NCI-H460 (cell line): ENCODE results near the gene CHAT. TPM values are rescaled to one million over a fixed set of nuclear protein-coding genes. Genes with fewer than 3 reads are reported as not detected.

Experiments
- DNase-seq: peaks from one replicate; pipeline ENCODE4 v3.0.0-alpha.2; 2016; ENCODE audit warnings: low read depth; ENCODE audit errors: extremely low read depth
- polyA plus RNA-seq: library from polyadenylated mRNA; depleted of rRNA; stranded (reverse); fragments of >200 nt; gene quantifications from 2 replicates; pipeline ENCODE4 v1.2.3, GENCODE V29; 2014; cell fraction: nucleus; rRNA removed
- total RNA-seq: library from RNA; depleted of rRNA; stranded (reverse); fragments of >200 nt; shearing (Covaris generic); gene quantifications from 2 replicates; pipeline ENCODE4 v1.2.3, GENCODE V29; 2014; rRNA removed

CHAT gene
- not detected in 2 replicates for total RNA-seq
- not detected in 2 replicates for polyA plus RNA-seq

DNA sequence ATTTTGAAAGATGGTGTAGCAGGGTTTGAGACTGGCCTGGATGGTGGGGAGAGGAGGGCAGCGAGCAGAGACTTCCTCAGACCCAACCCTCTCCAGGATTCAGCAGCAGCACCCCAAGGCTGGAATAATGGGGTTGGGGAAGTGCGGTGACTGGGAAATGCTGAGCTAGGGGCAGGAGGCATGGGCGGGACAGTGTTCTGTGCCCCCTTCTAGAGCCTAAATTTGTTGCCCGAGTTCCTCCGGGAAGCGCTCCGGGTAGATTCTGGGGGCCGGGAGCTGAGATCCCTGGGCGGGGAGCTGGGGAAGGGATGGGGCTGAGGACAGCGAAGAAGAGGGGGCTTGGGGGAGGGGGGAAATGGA is at the start of gene CHAT:
CHAT (plus strand) TSS at position 156 of the 360 bp plus-strand sequence; CDS start at position 309, 153 bp downstream.
- DNase-seq = no peak

DNA sequence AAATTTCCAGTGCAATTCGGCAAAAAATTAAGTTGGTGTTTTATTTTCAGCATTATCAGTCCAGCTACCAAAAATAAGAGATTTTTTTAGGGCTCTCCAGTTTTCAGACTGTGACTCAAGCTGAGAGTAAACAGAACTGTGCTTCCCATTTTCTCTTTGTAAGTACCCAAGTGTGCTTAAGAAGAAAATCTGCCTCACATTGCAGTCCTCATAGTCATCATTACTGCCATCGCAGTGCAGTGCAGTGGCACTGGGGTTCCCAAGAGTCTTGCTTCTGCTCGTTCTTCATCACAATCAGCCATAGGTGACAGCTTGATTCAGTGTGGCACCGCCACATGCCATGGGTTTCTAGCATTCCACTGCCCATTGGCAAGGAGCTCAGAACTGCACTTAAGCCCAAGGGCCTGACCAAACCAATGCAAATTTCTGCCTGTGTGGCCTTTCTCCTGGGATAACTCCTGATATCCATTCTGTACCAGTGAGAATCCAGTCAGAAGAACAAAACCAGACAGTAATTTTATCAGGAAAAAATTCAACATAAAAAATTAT is 49.3 kb upstream of the CHAT start:
- DNase-seq = no peak

DNA sequence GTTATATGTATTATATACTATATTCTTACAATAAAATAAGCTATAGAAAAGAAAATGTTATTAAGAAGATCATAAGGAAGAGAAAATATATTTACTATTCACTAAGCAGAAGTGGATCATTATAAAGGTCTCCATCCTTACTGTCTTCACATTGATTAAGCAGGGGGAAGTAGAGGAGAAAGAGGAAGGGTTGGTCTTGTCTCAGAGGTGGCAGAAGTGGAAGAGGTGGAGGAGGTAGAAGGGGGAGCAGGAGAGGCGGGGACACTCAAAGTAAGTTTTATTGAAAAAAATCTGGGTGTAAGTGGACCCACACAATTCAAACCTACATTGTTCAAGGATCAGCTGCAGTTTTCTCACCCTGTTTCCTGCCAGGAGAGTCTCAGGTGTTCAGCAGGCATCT is 46.0 kb upstream of the CHAT start:
- DNase-seq = no peak

DNA sequence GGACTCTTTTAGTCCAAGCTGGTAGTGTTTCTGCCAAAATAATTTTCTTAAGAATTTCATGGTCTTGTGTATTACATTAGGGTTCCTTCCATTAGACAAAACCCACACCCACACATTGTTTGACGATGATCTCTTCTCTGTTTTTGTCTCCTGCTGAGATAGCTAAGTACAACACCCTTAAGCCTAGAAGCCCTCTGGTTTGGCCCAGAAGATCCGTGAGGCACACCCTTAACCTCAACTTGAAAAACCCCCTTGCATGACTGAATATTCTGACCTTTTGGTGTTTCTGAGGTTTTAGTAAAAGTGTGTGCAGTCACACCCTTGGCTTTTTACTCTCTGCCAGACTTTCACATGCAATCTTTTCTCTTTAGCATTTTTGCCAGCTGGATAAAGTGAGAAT is 45.6 kb upstream of the CHAT start:
- DNase-seq = no peak

DNA sequence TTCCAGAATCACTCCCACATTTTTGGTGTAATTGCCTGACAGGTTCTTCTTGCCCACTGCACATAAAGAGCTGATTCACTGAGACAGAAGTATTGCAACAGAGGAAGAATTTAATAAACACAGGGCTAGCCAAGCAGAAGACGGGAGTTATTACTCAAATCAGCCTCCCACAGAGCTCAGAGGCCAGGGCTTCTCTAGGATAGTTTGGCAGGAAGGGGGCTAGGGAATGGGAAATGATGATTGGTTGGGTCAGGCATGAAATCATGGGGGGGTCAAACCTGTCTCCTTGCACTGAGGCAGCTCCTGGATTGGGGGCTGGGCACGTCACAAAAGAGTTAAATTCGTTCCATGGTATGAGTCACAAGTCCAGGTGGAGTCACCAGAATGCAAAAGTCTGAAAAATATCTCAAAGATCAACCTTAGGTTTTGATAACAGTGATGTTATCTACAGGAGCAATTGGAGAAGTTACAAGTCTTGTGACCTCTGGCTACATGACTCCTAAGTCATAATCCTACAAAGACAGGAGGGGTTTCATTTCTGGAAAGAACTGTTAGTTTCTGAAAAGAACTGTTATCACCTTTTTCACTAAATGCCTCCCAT is 44.7 kb upstream of the CHAT start:
- no peak for DNase-seq

GRCh38 chr10:49571388-49571787 is 42.4 kb upstream of the CHAT start:
- DNase-seq = no peak

DNA sequence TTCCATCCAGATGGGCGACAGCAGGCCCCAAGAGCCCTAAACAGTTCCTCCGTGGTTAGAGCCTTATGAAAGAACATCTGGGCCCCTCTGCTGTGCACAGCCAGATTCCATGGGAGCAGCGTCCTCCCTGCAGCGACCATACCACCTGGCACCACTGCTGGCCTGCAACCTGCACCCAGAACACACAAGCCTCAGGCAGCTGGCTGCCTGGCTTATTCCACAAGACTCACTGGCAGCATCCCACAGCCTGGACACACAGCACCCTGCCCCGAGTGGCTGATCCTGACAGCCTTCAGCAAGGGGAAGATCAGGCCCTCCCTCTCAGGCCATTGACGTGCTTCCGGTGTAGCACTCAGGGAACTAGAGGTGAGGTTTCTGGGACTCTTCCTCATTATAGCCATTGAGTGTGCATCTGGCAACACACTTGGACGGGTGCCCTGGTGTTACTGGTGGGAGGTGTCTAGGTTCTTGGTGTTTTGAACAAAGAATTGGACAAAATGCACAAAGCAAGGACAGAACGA is 41.2 kb upstream of the CHAT start:
- no peak for DNase-seq

DNA sequence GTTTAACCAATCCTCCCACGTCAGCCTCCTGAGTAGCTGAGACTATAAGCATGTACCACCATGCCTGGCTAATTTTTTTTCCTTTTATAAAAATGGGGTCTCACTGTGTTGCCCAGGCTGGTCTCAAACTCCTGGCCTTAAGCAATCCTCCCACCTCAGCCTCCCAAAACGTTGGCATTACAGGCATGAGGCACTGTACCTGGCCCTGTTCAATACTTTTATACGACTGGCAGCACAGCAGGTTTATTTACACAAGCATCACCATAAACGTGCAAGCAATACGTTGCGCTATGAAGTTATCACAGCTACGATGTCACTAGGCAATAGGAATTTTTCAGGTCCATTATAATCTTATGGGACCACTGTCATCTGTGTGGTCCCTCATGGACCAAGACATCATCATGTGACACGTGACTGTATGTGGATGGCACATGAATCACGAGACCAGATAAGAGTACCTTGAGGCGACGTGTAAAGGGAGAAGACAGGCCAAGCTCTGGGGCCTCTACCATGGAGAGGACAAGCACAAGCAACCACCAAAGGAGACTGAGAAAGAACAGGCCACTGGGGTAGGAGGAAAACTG is 38.3 kb upstream of the CHAT start:
- DNase-seq = no peak

- no peak for DNase-seq
Measured at GRCh38 chr10:49577182-49577925, 36.5 kb upstream of the CHAT start.

DNA sequence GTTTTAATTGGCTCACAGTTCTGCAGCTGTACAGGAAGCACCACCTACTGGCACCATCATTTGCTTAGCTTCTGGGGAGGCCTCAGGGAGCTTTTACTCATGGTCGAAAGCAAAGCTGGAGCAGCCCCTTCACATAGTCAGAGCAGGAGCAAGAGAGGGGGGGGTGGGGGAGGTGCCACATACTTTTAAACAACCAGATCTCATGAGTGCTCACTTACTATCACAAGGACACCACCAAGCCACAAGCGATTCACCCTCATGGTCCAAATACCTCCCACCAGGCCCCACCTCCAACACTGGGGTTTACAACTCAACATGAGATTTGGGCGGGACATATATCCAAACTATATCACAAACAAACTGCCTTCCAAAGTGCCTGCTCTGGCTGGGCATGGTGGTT is 35.4 kb upstream of the CHAT start:
- no peak for DNase-seq

DNA sequence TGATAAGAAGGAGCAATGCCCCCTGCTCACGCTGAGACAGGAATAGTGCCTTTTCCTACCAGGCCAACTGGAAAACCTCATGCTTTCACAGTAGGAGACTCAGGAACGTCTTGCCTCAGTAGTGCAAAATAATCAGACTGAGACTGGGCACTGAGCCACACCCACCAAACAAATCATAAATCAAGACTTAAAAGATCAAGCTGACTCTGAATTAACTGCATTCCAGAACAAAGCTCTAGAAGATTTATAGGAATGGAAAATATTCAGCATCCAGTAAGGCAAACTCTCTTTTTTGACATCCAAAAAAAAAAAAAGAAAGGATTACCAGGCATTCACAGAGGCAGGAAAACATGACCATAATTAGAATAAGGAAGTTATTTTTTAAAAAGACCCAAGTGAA is 34.2 kb upstream of the CHAT start:
- DNase-seq = no peak

- no peak for DNase-seq
Measured at GRCh38 chr10:49585387-49585786, 28.4 kb upstream of the CHAT start.

DNA sequence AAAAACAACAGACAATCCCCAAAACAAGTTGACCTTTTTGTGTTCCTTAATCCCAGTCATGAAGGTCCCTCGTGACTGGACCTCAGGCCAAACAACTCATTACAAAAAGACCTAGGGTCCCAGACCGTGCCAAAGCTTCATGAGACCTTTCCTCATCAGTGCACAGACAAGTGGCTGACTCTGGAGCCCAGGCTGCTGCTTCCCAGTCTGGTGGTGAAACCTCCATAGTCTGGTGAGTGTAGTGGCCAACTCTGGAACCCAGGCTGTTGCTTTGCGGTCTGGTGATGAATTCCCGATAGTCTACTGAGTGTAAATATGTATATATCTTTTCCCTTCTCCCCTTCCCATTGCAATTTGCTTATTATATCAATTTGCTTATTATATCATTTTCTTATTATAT is 25.9 kb upstream of the CHAT start:
- no peak for DNase-seq

GRCh38 chr10:49592726-49593563 is 20.9 kb upstream of the CHAT start:
- DNase-seq = peak; percentile 67

GRCh38 chr10:49593564-49593875 is 20.3 kb upstream of the CHAT start:
- no peak for DNase-seq

GRCh38 chr10:49593998-49594397 is 19.8 kb upstream of the CHAT start:
- DNase-seq = no peak

GRCh38 chr10:49594594-49594993 is 19.2 kb upstream of the CHAT start:
- peak; percentile 67 for DNase-seq

DNA sequence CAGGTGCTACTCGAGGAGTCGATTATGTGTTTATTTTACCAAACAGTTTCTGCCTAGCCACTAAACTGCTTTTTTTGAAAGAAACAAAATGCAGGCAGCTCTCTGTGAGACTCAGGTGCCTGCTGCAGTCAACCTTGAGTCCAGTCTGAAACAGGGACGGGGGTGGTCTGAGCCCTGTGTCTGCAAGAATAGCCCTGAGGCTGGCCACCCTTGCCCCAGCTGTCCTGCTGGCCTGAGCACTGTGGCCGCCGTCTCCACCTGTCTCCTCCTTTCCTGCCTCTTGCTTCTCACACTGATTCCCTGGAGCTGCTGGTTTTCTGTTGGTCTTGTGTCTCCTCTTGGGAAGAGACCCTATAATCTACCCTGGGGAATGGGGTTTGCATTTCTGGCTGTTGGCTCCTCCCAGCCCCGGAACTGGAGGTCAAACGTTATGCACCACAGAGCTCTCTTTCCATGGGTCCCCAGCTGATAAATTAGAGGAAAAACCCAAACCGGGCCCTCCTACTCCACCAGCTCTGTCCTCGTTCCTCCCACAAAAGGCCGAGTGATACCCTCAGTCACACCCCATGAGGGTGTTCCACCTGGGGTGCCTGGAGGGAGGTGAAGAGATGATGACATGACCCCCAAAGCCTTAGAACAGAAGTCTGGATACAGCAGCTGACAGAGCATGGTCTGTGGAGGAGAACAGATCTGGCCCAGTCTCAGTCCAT is 18.7 kb upstream of the CHAT start:
- DNase-seq = no peak

DNA sequence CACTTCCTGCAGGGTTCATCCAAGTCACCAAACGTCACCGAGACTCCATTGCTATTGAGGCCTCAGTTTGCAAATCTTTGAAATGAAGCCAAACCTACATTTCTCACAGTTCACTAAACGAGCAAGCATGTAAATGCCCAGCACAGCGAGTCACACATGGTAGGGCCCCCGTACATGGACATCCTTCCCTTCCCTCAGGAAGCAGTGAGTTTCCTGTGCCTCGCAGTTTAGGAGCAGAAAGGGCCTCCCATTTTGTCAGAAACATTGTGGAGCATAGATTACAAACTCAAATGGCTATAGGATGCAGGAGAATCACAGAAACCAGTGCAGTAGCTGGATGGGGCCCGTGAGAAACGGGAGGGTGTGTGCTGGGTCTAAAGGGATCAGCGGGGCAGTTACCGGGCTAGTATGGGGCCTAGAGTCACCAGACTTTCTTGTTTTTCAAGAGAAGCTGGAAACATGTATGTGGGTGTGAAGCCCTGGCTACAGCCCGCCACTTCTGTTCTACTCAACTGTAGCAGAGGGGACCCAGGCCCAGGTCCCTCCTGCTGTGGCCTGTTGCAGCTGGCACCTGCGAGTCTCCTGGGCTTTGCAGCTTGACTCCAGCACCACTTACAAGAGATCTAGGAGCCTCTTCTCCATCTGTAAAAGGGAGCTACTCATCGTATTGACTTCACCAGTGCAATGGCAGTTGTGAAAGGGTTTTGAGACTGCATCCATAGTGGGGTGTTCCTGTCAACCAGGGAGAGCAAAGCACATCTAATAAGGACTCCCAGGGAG is 17.9 kb upstream of the CHAT start:
- DNase-seq = no peak

GRCh38 chr10:49596493-49596809 is 17.4 kb upstream of the CHAT start:
- no peak for DNase-seq
